ENCODE results near the gene PLA2G2D. TPM values are rescaled to one million over a fixed set of nuclear protein-coding genes. Genes with fewer than 3 reads are reported as not detected.

The PLA2G2D gene
- total and polyA plus RNA-seq, 7 experiments from 2014 or later: not detected

DNA sequence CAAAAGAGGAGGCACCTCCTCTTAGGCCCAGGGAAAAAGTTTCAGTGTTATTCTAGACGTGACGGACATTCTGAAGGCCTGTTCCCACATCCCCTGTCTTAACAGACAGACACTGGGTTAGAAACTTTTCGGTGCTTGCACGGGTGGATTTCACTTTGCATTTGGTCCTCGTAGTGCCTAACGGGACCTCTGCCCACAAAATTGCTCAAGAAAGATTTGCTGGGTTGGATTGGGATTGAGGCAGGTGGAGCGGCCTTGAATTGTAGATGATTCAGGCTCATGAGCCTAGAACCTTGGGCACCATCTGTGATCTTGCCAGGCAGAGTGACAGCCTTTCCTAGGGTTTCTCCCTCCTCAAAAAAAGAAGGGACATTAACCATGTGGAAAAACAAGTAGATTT lies 46.6 kb downstream of the PLA2G2D start:
- H3K4me3 ChIP-seq (ENCODE audit: low read length): no peak overlapping the region
- Mint-ChIP-seq H3K4me3 (no peak overlapping the region), H3K36me3 (peaks cover 0 to 2% (median 0%) of the 10 kb centered on the region in 5 donors), H3K9me3 (no peaks in the 10 kb centered on the region), H3K27me3 (peaks cover 3 to 12% (median 7%) of the 10 kb centered on the region in 5 donors), H3K27ac (no peak overlapping the region), H3K4me1 (peaks cover 0 to 1% (median 0%) of the 10 kb centered on the region in 7 donors)
- intact Hi-C loops (cut with micrococcal nuclease): no loop called here
- ATAC-seq (no peak), DNase-seq (no peak)
- POLR2A ChIA-PET: no interaction called here
- no peaks in the 10 kb centered on the region for H3K4me1 ChIP-seq (ENCODE audit: control insufficient read depth in 2 of 2, insufficient read depth in 2 of 2, low read length in 2 of 2)
- H3K27ac ChIP-seq (ENCODE audit: low read depth, low read length): no peak overlapping the region
- H3K36me3 ChIP-seq (ENCODE audit: control insufficient read depth in 2 of 3, insufficient read depth in 3 of 3, low read length in 3 of 3): no peaks in the 10 kb centered on the region
- H3K27me3 ChIP-seq (ENCODE audit: control insufficient read depth in 2 of 2, insufficient read depth in 2 of 2, low read length in 2 of 2): no peaks in the 10 kb centered on the region
- CTCF ChIA-PET: no interaction called here
- H3K9me3 ChIP-seq (ENCODE audit: control insufficient read depth in 2 of 3, low read length in 3 of 3): no peaks in the 10 kb centered on the region

DNA sequence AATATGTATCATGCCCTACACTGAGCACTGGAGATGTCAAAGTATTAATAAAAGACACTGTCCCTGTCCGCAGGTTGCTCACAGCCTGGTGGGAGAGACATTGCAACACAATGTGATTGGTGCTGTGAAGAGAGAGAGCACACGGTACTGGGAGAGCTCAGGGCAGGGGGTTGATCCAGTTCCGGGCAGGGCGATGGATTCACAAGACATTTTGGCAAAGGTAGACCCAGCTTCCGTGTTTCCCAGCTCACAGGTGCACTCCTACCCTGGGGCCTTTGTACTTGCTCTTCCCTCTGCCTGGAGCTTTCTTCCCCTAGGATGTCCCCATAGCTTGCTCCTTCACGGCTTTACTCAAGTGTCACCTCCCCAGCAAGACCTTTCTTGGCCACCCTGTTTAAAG lies 47.9 kb downstream of the PLA2G2D start:
- no peak for DNase-seq
- ChIA-PET POLR2A (no interaction called here), CTCF (no interaction called here)
- H3K36me3 Mint-ChIP-seq: no peaks in the 10 kb centered on the region
- no peaks in the 10 kb centered on the region for H3K9me3 Mint-ChIP-seq
- H3K9me3 ChIP-seq (ENCODE audit: control insufficient read depth in 2 of 3, low read length in 3 of 3): no peaks in the 10 kb centered on the region
- no peak for ATAC-seq
- no peaks in the 10 kb centered on the region for H3K4me1 ChIP-seq (ENCODE audit: control insufficient read depth in 2 of 2, insufficient read depth in 2 of 2, low read length in 2 of 2)
- H3K27me3 Mint-ChIP-seq: peaks cover 0 to 2% (median 0%) of the 10 kb centered on the region in 5 donors
- no peaks in the 10 kb centered on the region for H3K36me3 ChIP-seq (ENCODE audit: control insufficient read depth in 2 of 3, insufficient read depth in 3 of 3, low read length in 3 of 3)
- H3K27ac Mint-ChIP-seq: no peak overlapping the region
- no peak overlapping the region for H3K4me3 ChIP-seq (ENCODE audit: low read length)
- intact Hi-C loops (cut with micrococcal nuclease): no loop called here
- no peak overlapping the region for H3K4me3 Mint-ChIP-seq
- no peaks in the 10 kb centered on the region for H3K27me3 ChIP-seq (ENCODE audit: control insufficient read depth in 2 of 2, insufficient read depth in 2 of 2, low read length in 2 of 2)
- no peak overlapping the region for H3K27ac ChIP-seq (ENCODE audit: low read depth, low read length)
- H3K4me1 Mint-ChIP-seq: no peaks in the 10 kb centered on the region

DNA sequence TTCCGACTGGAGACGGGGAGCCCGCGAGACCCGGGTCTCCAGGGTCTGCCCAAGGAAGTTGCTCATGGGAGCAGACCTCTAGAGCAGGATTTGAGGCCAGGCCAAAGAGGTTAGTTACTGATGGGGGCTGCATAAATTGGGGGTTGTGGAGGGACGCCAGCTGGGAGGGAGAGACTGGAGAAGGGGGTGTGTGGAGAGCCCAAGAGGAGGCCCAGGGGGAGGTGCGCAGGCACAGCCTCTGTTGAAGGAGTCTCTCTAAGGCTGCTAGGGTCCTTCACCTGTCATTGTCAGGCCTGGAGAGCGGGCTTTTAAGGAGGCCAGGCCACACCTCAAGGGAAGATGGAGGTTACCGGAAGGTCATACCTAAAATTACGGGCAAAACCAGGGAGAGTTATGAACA lies 49.0 kb downstream of the PLA2G2D start:
- ATAC-seq (no peak), DNase-seq (no peak)
- intact Hi-C loops (cut with micrococcal nuclease): no loop called here
- no peaks in the 10 kb centered on the region for H3K36me3 ChIP-seq (ENCODE audit: control insufficient read depth in 2 of 3, insufficient read depth in 3 of 3, low read length in 3 of 3)
- no peak overlapping the region for H3K4me3 ChIP-seq (ENCODE audit: low read length)
- no peaks in the 10 kb centered on the region for H3K27me3 ChIP-seq (ENCODE audit: control insufficient read depth in 2 of 2, insufficient read depth in 2 of 2, low read length in 2 of 2)
- Mint-ChIP-seq H3K9me3 (no peaks in the 10 kb centered on the region), H3K36me3 (no peaks in the 10 kb centered on the region), H3K4me3 (no peak overlapping the region), H3K4me1 (no peaks in the 10 kb centered on the region), H3K27me3 (peaks cover 0 to 5% (median 0%) of the 10 kb centered on the region in 5 donors), H3K27ac (no peak overlapping the region)
- CTCF ChIA-PET: no interaction called here
- no peaks in the 10 kb centered on the region for H3K4me1 ChIP-seq (ENCODE audit: control insufficient read depth in 2 of 2, insufficient read depth in 2 of 2, low read length in 2 of 2)
- no peaks in the 10 kb centered on the region for H3K9me3 ChIP-seq (ENCODE audit: control insufficient read depth in 2 of 3, low read length in 3 of 3)
- POLR2A ChIA-PET: no interaction called here
- H3K27ac ChIP-seq (ENCODE audit: low read depth, low read length): no peak overlapping the region

DNA sequence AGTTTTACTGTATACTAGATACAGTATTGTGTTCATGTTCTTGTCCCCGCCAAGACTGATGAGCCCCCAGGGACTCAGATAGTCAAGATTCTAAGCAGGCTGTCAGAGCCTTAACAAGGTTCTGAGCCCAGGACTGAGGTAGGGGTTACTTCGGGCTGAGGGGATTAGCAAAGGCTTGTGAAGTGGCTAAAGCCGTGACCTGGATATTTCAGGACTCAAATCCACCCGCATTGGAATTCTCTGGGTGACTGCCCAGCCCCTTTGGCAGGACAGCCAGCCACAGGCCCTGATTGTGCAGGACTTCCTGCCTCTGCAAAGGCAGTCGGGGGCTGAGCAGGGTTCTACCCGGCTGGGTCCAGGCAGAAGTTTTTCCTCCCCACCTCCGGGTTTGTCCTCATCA lies 49.5 kb downstream of the PLA2G2D start, which contains the start of gene PLA2G5:
PLA2G5 (plus strand) TSS at position 321 of the 400 bp plus-strand sequence. CDS start 14,637 bp downstream, outside the sequence.
- ChIA-PET CTCF (no interaction called here), POLR2A (no interaction called here)
- no peaks in the 10 kb centered on the region for H3K4me1 Mint-ChIP-seq
- Histone ChIP-seq H3K9me3 (ENCODE audit: control insufficient read depth in 2 of 3, low read length in 3 of 3) (no peaks in the 10 kb centered on the region), H3K27ac (ENCODE audit: low read depth, low read length) (no peak within 1 kb of the TSS), H3K4me1 (ENCODE audit: control insufficient read depth in 2 of 2, insufficient read depth in 2 of 2, low read length in 2 of 2) (no peaks in the 10 kb centered on the region), H3K4me3 (ENCODE audit: low read length) (no peak within 1 kb of the TSS), H3K36me3 (ENCODE audit: control insufficient read depth in 2 of 3, insufficient read depth in 3 of 3, low read length in 3 of 3) (no peaks in the 10 kb centered on the region), H3K27me3 (ENCODE audit: control insufficient read depth in 2 of 2, insufficient read depth in 2 of 2, low read length in 2 of 2) (no peaks in the 10 kb centered on the region)
- intact Hi-C loops (cut with micrococcal nuclease): no loop called here
- peaks cover 0 to 7% (median 0%) of the 10 kb centered on the region in 5 donors for H3K27me3 Mint-ChIP-seq
- H3K36me3 Mint-ChIP-seq: no peaks in the 10 kb centered on the region
- DNase-seq (no peak), ATAC-seq (no peak)
- no peaks in the 10 kb centered on the region for H3K9me3 Mint-ChIP-seq
- H3K4me3 Mint-ChIP-seq: no peak within 1 kb of the TSS
- H3K27ac Mint-ChIP-seq: no peak within 1 kb of the TSS

DNA sequence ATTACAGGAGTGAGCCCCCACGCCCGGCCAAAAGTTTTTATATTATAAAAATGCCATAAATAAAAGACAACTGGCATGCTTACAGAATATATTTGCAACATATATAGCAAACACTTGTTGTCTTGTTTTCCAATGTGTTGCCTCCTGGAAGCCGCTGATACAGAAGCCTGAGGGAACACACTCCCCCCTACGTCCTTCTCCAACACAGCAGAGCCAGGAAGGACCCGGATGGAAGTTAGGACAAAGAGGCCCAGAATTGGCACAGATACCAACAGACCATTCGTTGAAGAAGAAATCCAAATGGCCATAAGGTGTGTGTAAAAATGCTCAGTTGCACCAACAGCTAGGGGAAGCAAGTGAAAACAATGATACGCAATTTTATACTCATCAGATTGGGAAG lies 50.6 kb downstream of the PLA2G2D start:
- no peaks in the 10 kb centered on the region for H3K9me3 ChIP-seq (ENCODE audit: control insufficient read depth in 2 of 3, low read length in 3 of 3)
- ChIA-PET POLR2A (no interaction called here), CTCF (no interaction called here)
- no peaks in the 10 kb centered on the region for H3K36me3 Mint-ChIP-seq
- ATAC-seq: no peak
- H3K4me3 Mint-ChIP-seq: no peak overlapping the region
- H3K4me1 ChIP-seq (ENCODE audit: control insufficient read depth in 2 of 2, insufficient read depth in 2 of 2, low read length in 2 of 2): no peaks in the 10 kb centered on the region
- H3K27me3 Mint-ChIP-seq: peaks cover 0 to 7% (median 0%) of the 10 kb centered on the region in 5 donors
- H3K27ac ChIP-seq (ENCODE audit: low read depth, low read length): no peak overlapping the region
- no peak for DNase-seq
- H3K27ac Mint-ChIP-seq: no peak overlapping the region
- H3K4me1 Mint-ChIP-seq: no peaks in the 10 kb centered on the region
- no peaks in the 10 kb centered on the region for H3K9me3 Mint-ChIP-seq
- H3K27me3 ChIP-seq (ENCODE audit: control insufficient read depth in 2 of 2, insufficient read depth in 2 of 2, low read length in 2 of 2): no peaks in the 10 kb centered on the region
- intact Hi-C loops (cut with micrococcal nuclease): no loop called here
- no peaks in the 10 kb centered on the region for H3K36me3 ChIP-seq (ENCODE audit: control insufficient read depth in 2 of 3, insufficient read depth in 3 of 3, low read length in 3 of 3)
- H3K4me3 ChIP-seq (ENCODE audit: low read length): no peak overlapping the region

DNA sequence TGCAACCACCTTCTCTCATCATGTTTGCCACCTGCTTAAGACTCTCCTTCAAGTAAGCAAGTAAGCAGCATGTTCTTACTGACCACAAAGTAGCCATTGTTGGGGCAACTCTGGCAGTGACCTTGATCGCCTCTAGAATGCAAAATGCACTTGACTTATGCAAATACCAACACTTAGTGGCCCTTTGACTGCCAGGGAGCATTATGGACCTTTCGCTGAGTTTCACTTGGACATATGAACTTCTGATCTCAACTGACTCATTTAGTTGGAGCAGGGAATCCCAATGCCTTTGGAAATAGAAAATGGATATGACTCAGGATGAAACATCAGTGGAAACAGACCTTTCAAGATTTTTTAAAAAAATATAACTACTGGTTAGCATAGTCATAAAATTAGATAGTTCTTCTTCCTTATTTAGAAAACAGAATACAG lies 55.5 kb downstream of the PLA2G2D start:
- H3K9me3 Mint-ChIP-seq: no peaks in the 10 kb centered on the region
- no peaks in the 10 kb centered on the region for H3K36me3 Mint-ChIP-seq
- peaks cover 0 to 7% (median 0%) of the 10 kb centered on the region in 5 donors for H3K27me3 Mint-ChIP-seq
- H3K27ac Mint-ChIP-seq: peak overlapping the region in 1 of 9 donors; percentile 46
- no peak overlapping the region for H3K4me3 Mint-ChIP-seq
- H3K4me1 Mint-ChIP-seq: peaks cover 10 to 31% (median 18%) of the 10 kb centered on the region in 7 donors
- CTCF ChIA-PET: no interaction called here
- H3K27ac ChIP-seq (ENCODE audit: low read depth, low read length): no peak overlapping the region
- peaks cover 16 to 17% of the 10 kb centered on the region in 2 donors for H3K4me1 ChIP-seq (ENCODE audit: control insufficient read depth in 2 of 2, insufficient read depth in 2 of 2, low read length in 2 of 2)
- H3K36me3 ChIP-seq (ENCODE audit: control insufficient read depth in 2 of 3, insufficient read depth in 3 of 3, low read length in 3 of 3): no peaks in the 10 kb centered on the region
- intact Hi-C loops (cut with micrococcal nuclease): no loop called here
- H3K9me3 ChIP-seq (ENCODE audit: control insufficient read depth in 2 of 3, low read length in 3 of 3): no peaks in the 10 kb centered on the region
- no peak overlapping the region for H3K4me3 ChIP-seq (ENCODE audit: low read length)
- POLR2A ChIA-PET: no interaction called here
- DNase-seq (no peak), ATAC-seq (no peak)
- H3K27me3 ChIP-seq (ENCODE audit: control insufficient read depth in 2 of 2, insufficient read depth in 2 of 2, low read length in 2 of 2): no peaks in the 10 kb centered on the region

Data from naive thymus-derived CD4-positive, alpha-beta T cell (primary cell).